A549 treated with CORT108297 at 1 μM for 4 hours (cell line): ENCODE results near the gene CISTR. TPM values are rescaled to one million over a fixed set of nuclear protein-coding genes. Genes with fewer than 3 reads are reported as not detected.

Source experiments
- total RNA-seq: library from RNA; stranded (reverse); fragments of 200-300 nt; extraction: Qiagen RNA extraction; gene quantifications from 5 replicates; pipeline ENCODE4 v1.2.3, GENCODE V29; 2022

Gene CISTR
- total RNA-seq, result not detected in 5 replicates

DNA sequence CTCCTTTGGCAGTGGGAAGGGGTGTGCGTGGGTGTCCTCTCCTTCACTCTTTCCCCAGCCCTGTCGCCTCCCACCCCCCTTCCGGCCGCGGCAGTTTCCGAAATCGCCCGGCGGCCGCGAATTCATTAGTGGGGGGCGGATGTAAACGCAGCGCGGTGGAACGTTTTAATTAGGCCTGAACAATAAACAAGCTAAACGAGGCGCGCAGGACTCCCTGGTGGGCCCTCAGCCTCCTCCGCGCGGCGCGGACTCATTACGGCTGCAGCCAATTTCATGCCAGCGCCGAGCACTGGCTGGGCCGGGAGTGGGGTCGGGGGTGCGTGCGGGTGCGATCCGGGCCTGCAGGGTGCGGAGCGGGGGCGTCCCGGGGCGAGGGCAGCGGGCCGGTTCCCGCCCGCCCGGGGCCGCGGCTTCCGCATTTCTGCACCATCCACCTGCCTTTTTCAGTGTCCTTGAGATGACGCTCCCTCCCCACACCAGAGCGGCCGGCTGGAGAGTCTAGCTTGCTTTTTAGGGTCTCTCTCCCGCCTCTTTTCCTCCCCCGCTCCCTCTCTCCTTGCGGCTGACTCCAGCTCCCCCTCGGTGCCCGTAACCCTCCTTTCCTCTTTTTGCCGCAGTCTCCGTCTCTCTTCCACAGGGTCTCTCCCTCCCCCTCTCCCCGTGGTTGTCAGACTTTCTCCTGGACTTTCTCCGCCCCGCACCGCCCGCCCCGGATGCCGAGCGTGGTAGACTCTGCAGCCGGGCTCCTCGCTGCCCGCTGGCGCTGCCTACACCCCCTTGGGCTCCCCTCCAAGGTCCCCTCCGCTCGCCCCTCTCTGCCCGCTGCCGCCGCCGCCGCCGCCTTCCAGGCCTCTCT is at the start of gene CISTR:
Gene CISTR, minus strand, starts transcription at position 644 of the 856 bp plus-strand sequence.

DNA sequence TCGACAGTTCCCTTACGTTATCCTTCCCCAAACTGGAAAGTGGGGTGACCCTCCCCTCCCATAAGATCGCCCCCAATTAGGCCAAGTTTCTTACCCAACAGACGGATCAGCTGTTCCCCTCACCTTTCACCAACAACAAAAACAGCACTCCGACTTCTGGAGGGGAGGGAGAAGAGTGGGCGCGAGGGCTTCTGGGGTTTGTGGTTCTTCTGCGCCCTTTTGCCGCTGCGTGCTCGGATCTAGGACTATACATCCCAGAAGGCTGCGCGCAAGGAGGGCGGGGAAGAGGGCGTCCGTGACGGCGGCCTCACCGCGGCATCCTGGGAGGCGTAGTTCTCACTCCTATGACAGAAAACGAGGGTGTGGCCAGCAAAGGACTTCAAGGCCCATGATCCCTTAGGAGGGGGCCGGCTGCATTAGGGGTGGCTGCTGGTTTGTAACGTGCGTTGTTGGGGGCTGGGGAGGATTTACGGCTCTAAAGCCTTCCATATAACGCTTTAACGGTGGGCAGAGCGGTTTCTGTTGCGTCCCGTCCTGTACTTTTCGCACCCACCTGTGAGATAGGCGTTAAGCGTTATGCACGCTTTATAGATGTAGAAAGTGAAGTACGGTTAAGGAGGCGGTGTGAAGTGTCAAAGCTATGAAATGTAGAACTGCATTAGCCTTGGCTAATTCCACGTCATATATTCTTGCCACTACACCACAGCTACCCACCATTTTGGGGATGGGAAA is 24.3 kb downstream of the CISTR start, which contains the start of gene CALCOCO1:
Gene CALCOCO1, minus strand, starts transcription at position 143 of the 732 bp plus-strand sequence. CDS start 2,210 bp downstream, outside the sequence.

Other genes with a start within 250 kb of the CISTR start
- not detected in 5 replicates for gene NPFF, start 244.5 kb downstream of the CISTR start, total RNA-seq
- 16.3 to 18.9 TPM (median 17.7 TPM) in 5 replicates for gene ATF7, start 125.6 kb downstream of the CISTR start, total RNA-seq
- gene ATP5MC2, start 75.9 kb downstream of the CISTR start, total RNA-seq, result 597 to 726 TPM (median 680 TPM) in 5 replicates
- 17.3 to 24.8 TPM (median 21.1 TPM) in 5 replicates for gene CALCOCO1, start 24.5 kb downstream of the CISTR start, total RNA-seq
- 10.3 to 17.8 TPM (median 12.3 TPM) in 5 replicates for gene HOXC13, start 186.9 kb upstream of the CISTR start, total RNA-seq
- gene HOXC12, start 202.9 kb upstream of the CISTR start, total RNA-seq, result not detected in 5 replicates
- 0.39 to 0.65 TPM (median 0.54 TPM) in 5 replicates for gene HOXC11, start 221.1 kb upstream of the CISTR start, total RNA-seq
- gene HOTAIR, start 223.0 kb upstream of the CISTR start, total RNA-seq, result 0.08 to 0.37 TPM (median 0.09 TPM) in 5 replicates
- gene HOXC10, start 233.2 kb upstream of the CISTR start, total RNA-seq, result 2.5 to 3.4 TPM (median 2.9 TPM) in 5 replicates
- gene HOXC9, start 248.2 kb upstream of the CISTR start, total RNA-seq, result 11.1 to 12.5 TPM (median 11.7 TPM) in 5 replicates